Activated naive CD8-positive, alpha-beta T cell treated with anti-CD3 and anti-CD28 coated beads, Interleukin-2, amount 50 U/mL, for 16 hours (primary cell): ENCODE data around the gene DPM3.

ENCODE experiments used
- DNase-seq: peaks from one replicate; pipeline ENCODE4 v3.0.0-alpha.2; 2020; ENCODE audit warnings: low read depth, low spot score

The DPM3 gene

DNA sequence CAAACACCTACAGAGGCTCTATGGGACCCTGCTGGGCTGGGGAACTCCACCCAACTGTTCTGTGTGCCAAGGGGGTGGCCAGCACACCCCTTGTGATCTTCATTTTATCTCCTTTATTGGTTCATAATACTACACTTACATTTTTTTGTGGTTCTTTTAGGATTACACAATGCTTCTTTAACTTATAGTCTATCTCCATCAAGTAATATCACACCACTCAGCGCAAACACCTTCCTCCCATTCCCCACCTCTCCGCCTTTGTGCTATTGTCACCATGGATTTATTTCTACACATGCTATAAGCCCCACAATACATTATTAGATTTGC lies 45.7 kb downstream of the DPM3 start:
- DNase-seq: no peak

DNA sequence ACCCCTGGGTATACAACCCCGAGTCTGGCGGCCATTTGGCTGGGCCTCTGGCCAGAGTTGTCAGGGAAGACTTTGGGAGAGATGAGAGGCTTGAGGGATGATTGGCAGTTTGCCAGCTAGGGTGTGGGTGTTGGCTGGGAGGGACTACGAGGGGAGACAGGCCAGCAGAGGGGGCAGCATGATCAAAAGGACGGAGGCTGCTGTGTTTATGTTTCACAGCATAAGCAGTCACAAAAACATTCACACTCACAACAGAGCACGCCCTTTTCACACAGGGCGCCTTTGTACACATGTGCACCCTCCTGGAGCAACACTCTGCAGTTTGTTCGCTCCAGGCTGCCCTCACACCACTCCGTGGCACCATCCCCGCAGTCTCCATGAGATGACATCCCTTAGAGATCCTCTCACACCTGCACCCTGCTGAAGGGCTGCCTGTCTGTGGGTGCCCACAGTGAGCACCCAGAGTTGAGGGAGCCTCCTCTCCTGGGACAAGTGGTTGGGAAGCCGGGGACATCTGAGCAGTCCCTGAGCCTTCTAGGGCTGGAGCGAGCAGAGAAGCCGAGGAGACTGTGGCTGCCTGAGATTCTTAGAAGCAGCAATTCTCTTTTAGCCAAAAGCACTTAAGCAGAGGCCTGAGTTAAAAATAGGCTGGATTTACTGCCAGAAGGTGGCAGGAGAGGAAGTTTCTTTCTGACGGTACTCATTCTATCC lies 46.3 kb downstream of the DPM3 start:
- DNase-seq: no peak

DNA sequence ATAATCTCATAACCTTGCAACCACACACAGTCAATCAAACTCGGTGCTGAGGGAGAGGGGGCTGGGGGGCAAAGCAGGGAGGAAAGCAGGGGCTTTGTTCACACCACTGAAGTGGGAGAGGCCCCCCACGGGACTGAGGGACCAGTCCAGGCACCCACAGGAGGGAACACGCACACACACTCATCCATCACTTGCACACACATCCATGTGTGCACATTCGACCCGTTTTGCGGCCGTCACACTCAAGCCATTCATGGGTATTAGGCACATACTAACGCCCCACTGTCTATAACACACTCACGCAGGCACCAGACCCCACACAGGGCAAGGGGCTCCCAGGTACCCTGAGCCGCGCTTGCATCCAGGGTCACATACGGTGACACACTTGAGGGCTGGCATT lies 47.7 kb downstream of the DPM3 start:
- DNase-seq: no peak

DNA sequence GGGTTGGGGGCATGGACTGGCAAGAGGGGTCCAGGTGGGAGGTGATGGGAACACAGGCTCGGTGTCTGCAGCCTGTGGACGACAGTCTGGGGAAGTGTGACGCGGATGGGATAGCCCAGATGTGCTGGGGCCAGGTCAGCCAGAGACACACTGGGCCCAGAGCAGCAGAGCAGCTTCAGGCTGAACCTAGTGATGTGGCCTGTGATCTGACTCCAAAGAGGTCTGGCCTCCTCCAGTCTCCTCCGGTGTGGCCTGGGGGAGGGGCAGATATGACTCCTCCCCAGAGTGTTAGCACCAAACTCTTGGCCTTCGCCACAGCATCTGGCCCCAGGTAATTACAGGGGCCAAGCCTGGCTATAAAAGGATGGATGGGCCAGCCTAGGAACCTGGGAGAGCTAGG lies 48.2 kb downstream of the DPM3 start:
- no peak for DNase-seq

DNA sequence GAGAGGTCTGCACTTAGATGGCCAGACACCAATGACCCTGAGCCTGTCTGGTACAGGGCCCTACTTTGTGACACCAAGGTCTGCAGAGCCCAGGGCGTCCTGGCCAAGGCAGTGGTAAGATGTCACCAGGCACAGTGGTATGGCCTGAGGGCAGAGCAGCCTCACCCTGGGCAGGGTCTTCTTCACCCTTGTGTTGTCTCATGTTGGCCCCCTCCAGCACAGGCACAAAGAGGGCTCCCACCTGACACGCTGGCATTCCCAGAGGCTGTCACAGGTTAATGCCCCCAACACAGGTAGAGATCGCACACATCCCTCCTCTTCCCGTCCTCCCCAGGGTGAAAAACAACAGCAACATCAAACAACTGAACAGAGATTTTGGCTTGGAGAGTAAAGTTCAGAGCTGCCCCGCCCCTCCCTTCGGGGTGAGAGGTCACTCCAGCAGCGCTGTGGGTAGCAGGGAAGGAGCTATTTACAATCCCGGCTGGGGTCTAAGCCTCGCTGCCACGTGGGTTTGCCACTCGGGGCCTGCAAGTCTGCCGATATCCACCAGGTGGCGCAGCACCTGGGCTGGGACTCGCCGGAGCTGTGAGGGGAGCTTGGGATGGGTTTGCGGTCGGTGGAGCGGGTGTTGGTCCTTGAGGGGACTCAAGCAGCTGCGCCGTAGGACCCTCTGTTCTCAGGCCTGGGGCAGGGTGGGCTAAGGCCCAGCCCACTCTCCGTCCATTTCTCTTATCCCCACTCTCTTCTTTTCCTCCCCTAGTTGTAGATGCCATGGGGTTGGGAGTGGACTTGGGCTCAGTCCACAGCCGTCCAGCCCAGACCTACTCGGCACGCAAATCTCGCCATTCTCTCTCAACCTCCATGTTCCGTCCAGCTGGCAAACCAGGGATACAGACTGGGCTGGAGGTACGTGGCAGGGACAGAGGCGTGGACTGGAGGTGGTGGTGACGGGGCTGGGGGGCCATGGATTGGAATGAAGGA lies 49.0 kb downstream of the DPM3 start:
- peak; percentile 63 for DNase-seq
